ENCODE data around the gene LCE1C. TPM values are rescaled to one million over a fixed set of nuclear protein-coding genes. Genes with fewer than 3 reads are reported as not detected.

Gene LCE1C
- total RNA-seq, 4 donors from 2014 or later: 0.57 TPM; not detected in 3

GRCh38 chr1:152796421-152796820 is 10.0 kb downstream of the LCE1C start, which contains the start of gene LCE1D:
LCE1D (plus strand) TSS chr1:152796721; CDS start chr1:152797795, 1,074 bp downstream.
- Histone ChIP-seq H3K27ac (no peak within 1 kb of the TSS), H3K9me3 (no peaks in the 10 kb centered on the region), H3K36me3 (no peaks in the 10 kb centered on the region), H3K4me3 (no peak within 1 kb of the TSS), H3K4me1 (no peaks in the 10 kb centered on the region), H3K27me3 (no peaks in the 10 kb centered on the region)
- intact Hi-C loops (cut with DNase I): no loop called here
- TF ChIP-seq CTCF (IDR thresholded peaks at IDR 0.05) (no peak), POLR2A (IDR thresholded peaks at IDR 0.05) (no peak)
- no peak for DNase-seq
- 54 to 58% methylated on average over 2 of the region's 3 CpGs for WGBS, 2 donors

- H3K27me3 ChIP-seq: no peaks in the 10 kb centered on the region
- H3K4me3 ChIP-seq: no peak overlapping the region
- intact Hi-C loops (cut with DNase I): no loop called here
- 58 to 62% methylated on average over 4 of the region's 4 CpGs for whole genome bisulfite sequencing, 2 donors
- TF ChIP-seq POLR2A (IDR thresholded peaks at IDR 0.05): no peak
- no peak for TF ChIP-seq CTCF (IDR thresholded peaks at IDR 0.05)
- H3K9me3 ChIP-seq: no peaks in the 10 kb centered on the region
- no peaks in the 10 kb centered on the region for H3K36me3 ChIP-seq
- no peak for DNase-seq
- no peaks in the 10 kb centered on the region for H3K4me1 ChIP-seq
- H3K27ac ChIP-seq: no peak overlapping the region
Observed at GRCh38 chr1:152795686-152796085, 10.8 kb downstream of the LCE1C start.

- peaks cover 0 to 11% (median 10%) of the 10 kb centered on the region in 3 donors for H3K4me1 ChIP-seq
- TF ChIP-seq POLR2A (IDR thresholded peaks at IDR 0.05) (no peak), CTCF (IDR thresholded peaks at IDR 0.05) (peak in 1 of 6 experiments; percentile 27)
- no peaks in the 10 kb centered on the region for H3K27me3 ChIP-seq
- WGBS, 2 donors: 35 to 50% methylated on average over 1 to 2 of the region's 2 CpGs
- DNase-seq: no peak
- intact Hi-C loops (cut with DNase I): no loop called here
- no peak within 1 kb of the TSS for H3K27ac ChIP-seq
- H3K36me3 ChIP-seq: no peaks in the 10 kb centered on the region
- no peak within 1 kb of the TSS for H3K4me3 ChIP-seq
- no peaks in the 10 kb centered on the region for H3K9me3 ChIP-seq
Observed at GRCh38 chr1:152786077-152786476, 20.4 kb downstream of the LCE1C start, which contains the start of gene LCE1E. LCE1E (plus strand) TSS chr1:152786257; CDS start chr1:152787300, 1,043 bp downstream.

GRCh38 chr1:152783095-152783494 is 23.4 kb downstream of the LCE1C start:
- WGBS, 2 donors: 56 to 70% methylated on average over 2 of the region's 2 CpGs
- intact Hi-C loops (cut with DNase I): no loop called here
- Histone ChIP-seq H3K4me1 (peaks cover 0 to 11% (median 10%) of the 10 kb centered on the region in 3 donors), H3K4me3 (no peak overlapping the region), H3K27me3 (no peaks in the 10 kb centered on the region), H3K27ac (no peak overlapping the region), H3K9me3 (no peaks in the 10 kb centered on the region), H3K36me3 (no peaks in the 10 kb centered on the region)
- no peak for DNase-seq
- TF ChIP-seq CTCF (IDR thresholded peaks at IDR 0.05): no peak
- TF ChIP-seq POLR2A (IDR thresholded peaks at IDR 0.05): no peak

- no peak for DNase-seq
- Histone ChIP-seq H3K36me3 (no peaks in the 10 kb centered on the region), H3K9me3 (no peaks in the 10 kb centered on the region), H3K27me3 (peaks cover 0 to 3% (median 0%) of the 10 kb centered on the region in 4 donors), H3K4me1 (no peaks in the 10 kb centered on the region), H3K4me3 (no peak overlapping the region), H3K27ac (no peak overlapping the region)
- WGBS, 2 donors: 8 to 47% methylated on average over 2 to 4 of the region's 4 CpGs
- intact Hi-C loops (cut with DNase I): no loop called here
- TF ChIP-seq POLR2A (IDR thresholded peaks at IDR 0.05) (no peak), CTCF (IDR thresholded peaks at IDR 0.05) (peak in 3 of 6 experiments; percentile 14 to 57 (median 19))
Observed at GRCh38 chr1:152777510-152778137, 28.8 kb downstream of the LCE1C start.
